A549 (cell line): ENCODE data around the gene PRLR.

ENCODE experiments used
- CEBPB ChIP-seq, 2 experiments: fragments of >200 bp in 1 of 2; sonication (Bioruptor Twin) in 1 of 2; formaldehyde crosslinking in 1 of 2; IDR thresholded peaks; 2 replicates each; pipeline ENCODE4 v1.6.1; 2012 to 2016
- EHMT2 ChIP-seq: fragments of 200-600 bp; sonication (generic); IDR thresholded peaks from 2 replicates; pipeline ENCODE4 v1.6.1; 2016; ENCODE audit warnings: antibody characterized with exemption, low read depth, mild to moderate bottlenecking, moderate library complexity
- HMGXB4 ChIP-seq: fragments of 250-450 bp; sonication (Bioruptor Pico); IDR thresholded peaks from 2 replicates; pipeline ENCODE4 v1.5.0; 2021; ENCODE audit warnings: mild to moderate bottlenecking, moderate library complexity, borderline replicate concordance
- POLR2A ChIP-seq: IDR thresholded peaks from 2 replicates; pipeline ENCODE4 v1.6.1; 2012; ENCODE audit warnings: mild to moderate bottlenecking, low read length
- REST ChIP-seq: fragments of 200-600 bp; sonication (generic); IDR thresholded peaks from 2 replicates; pipeline ENCODE4 v1.6.1; 2016; ENCODE audit warnings: antibody characterized with exemption, mild to moderate bottlenecking, moderate library complexity

- no peak for TF ChIP-seq HMGXB4 (CRISPR knock-in tag)
- TF ChIP-seq EHMT2 = no peak
- no peak for TF ChIP-seq CEBPB (IDR thresholded peaks at IDR 0.05)
- TF ChIP-seq REST = no peak
- TF ChIP-seq POLR2A = no peak
Observed at GRCh38 chr5:35214051-35214450, 16.2 kb downstream of the PRLR start.
